ENCODE data around the gene CLEC7A. TPM values are rescaled to one million over a fixed set of nuclear protein-coding genes. Genes with fewer than 3 reads are reported as not detected.

The CLEC7A gene
- total RNA-seq, 1 experiment from 2014 or later = not detected

GRCh38 chr12:10115890-10116289 lies 14.1 kb downstream of the CLEC7A start:
- TF ChIP-seq, protein P1, sequence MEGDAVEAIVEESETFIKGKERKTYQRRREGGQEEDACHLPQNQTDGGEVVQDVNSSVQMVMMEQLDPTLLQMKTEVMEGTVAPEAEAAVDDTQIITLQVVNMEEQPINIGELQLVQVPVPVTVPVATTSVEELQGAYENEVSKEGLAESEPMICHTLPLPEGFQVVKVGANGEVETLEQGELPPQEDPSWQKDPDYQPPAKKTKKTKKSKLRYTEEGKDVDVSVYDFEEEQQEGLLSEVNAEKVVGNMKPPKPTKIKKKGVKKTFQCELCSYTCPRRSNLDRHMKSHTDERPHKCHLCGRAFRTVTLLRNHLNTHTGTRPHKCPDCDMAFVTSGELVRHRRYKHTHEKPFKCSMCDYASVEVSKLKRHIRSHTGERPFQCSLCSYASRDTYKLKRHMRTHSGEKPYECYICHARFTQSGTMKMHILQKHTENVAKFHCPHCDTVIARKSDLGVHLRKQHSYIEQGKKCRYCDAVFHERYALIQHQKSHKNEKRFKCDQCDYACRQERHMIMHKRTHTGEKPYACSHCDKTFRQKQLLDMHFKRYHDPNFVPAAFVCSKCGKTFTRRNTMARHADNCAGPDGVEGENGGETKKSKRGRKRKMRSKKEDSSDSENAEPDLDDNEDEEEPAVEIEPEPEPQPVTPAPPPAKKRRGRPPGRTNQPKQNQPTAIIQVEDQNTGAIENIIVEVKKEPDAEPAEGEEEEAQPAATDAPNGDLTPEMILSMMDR (conservative IDR thresholded peaks at IDR 0.05) = no peak
- H2BK15ac ChIP-seq (ENCODE audit: low read depth, low read length) = no peak overlapping the region
- H3K79me1 ChIP-seq (ENCODE audit: insufficient read depth, low read depth, low read length, poor library complexity, severe bottlenecking) = no peaks in the 10 kb centered on the region
- no peak overlapping the region for H2BK120ac ChIP-seq (ENCODE audit: low read depth, low read length, poor library complexity, severe bottlenecking)
- H2BK20ac ChIP-seq (ENCODE audit: low read depth, low read length, poor library complexity, severe bottlenecking) = no peak overlapping the region
- H3K79me2 ChIP-seq (ENCODE audit: insufficient read depth, low read length) = no peaks in the 10 kb centered on the region
- Mint-ChIP-seq H3K36me3 (ENCODE audit: insufficient read depth in 1 of 3, low read depth in 3 of 3) (peaks cover 0 to 13% (median 1%) of the 10 kb centered on the region in 3 experiments; a peak in 4 of 7 replicates), H3K4me3 (no peak overlapping the region), H3K27ac (no peak overlapping the region), H3K27me3 (ENCODE audit: low read depth) (peaks cover 3% of the 10 kb centered on the region; the same call in 1 of the 2 replicates), H3K9me3 (peaks cover 5% of the 10 kb centered on the region in 2 experiments; a peak in 4 of 5 replicates), H3K4me1 (no peaks in the 10 kb centered on the region)
- no peaks in the 10 kb centered on the region for H4K20me1 ChIP-seq (ENCODE audit: control insufficient read depth, insufficient read depth, insufficient read length)
- no peak overlapping the region for H3K23ac ChIP-seq (ENCODE audit: insufficient read length, low read depth, low read length)
- H4K5ac ChIP-seq (ENCODE audit: insufficient read length, low read depth, low read length) = no peak overlapping the region
- H3K18ac ChIP-seq (ENCODE audit: insufficient read length, low read depth, low read length) = no peak overlapping the region
- H3K9ac ChIP-seq (ENCODE audit: extremely low read depth, insufficient read length, low read length) = no peak overlapping the region
- H4K91ac ChIP-seq (ENCODE audit: insufficient read length, low read depth, low read length) = no peak overlapping the region
- no peak overlapping the region for H3K4me2 ChIP-seq (ENCODE audit: insufficient read depth, insufficient read length, low read length)
- WGBS (ENCODE audit: extremely low coverage, insufficient read length, low lambda C conversion rate) = no CpG with 5 or more reads among the region's 7 CpGs
- no peak overlapping the region for H3K27ac ChIP-seq (ENCODE audit: insufficient read length, low read depth, low read length)
- no peaks in the 10 kb centered on the region for H3K23me2 ChIP-seq (ENCODE audit: insufficient read length, low read depth, low read length, poor library complexity, severe bottlenecking)
- DNase-seq = no peak
- no peak overlapping the region for H3K14ac ChIP-seq (ENCODE audit: insufficient read depth, low read length)
- no peak overlapping the region for H2AK5ac ChIP-seq (ENCODE audit: insufficient read length, low read length)
- no peak overlapping the region for H2BK12ac ChIP-seq (ENCODE audit: insufficient read length, low read depth, low read length)
- H3K4me1 ChIP-seq (ENCODE audit: insufficient read depth, low read length) = no peaks in the 10 kb centered on the region
- H2AFZ ChIP-seq (ENCODE audit: low read length) = no peak overlapping the region
- H3K27me3 ChIP-seq (ENCODE audit: insufficient read depth, low read length) = no peaks in the 10 kb centered on the region
- H3K9me3 ChIP-seq (ENCODE audit: control insufficient read depth, low read depth, low read length) = no peaks in the 10 kb centered on the region
- no peak overlapping the region for H2BK5ac ChIP-seq (ENCODE audit: insufficient read length, low read length)
- no peak overlapping the region for H3T11ph ChIP-seq (ENCODE audit: low read length)
- no peak overlapping the region for H3K56ac ChIP-seq (ENCODE audit: insufficient read length, low read depth, low read length)
- H4K8ac ChIP-seq (replicated peaks; ENCODE audit: insufficient read length, low read depth, low read length) = no peak overlapping the region
- H3K4ac ChIP-seq (ENCODE audit: low read depth, low read length) = no peak overlapping the region
